Central memory CD8-positive, alpha-beta T cell (primary cell): Measurements from ENCODE around the gene PPIA.
"Not testable (repeated sequence)": the region's sequence is repeated elsewhere in the genome, so short reads cannot be mapped to it uniquely, and the experiment has no call there.

Experiments used
- ATAC-seq: fragments of 150-1000 bp; cut with Tn5 transposase; replicated peaks from 2 replicates; pipeline ENCODE4 v1.10.0; 2022; ENCODE audit warnings: mild to moderate bottlenecking, moderate FRiP score, moderate number of reproducible peaks; ENCODE audit not compliant: poor library complexity, severe bottlenecking; ENCODE audit errors: extremely low read depth
- DNase-seq, 2 donors: peaks; one replicate each; pipeline ENCODE4 v3.0.0; 2021; ENCODE audit warnings: low spot score in 2 of 2
- H3K27ac Mint-ChIP-seq: one replicate; pipeline ENCODE4 v1.8.0; 2022; ENCODE audit warnings: low read depth, mild to moderate bottlenecking, moderate library complexity, mixed read lengths
- H3K27me3 Mint-ChIP-seq: one replicate; pipeline ENCODE4 v1.8.0; 2022; ENCODE audit warnings: mixed read lengths
- H3K36me3 Mint-ChIP-seq: one replicate; pipeline ENCODE4 v1.8.0; 2022; ENCODE audit warnings: mild to moderate bottlenecking, moderate library complexity, mixed read lengths; ENCODE audit not compliant: insufficient read depth
- H3K4me1 Mint-ChIP-seq: one replicate; pipeline ENCODE4 v1.8.0; 2022; ENCODE audit warnings: mixed read lengths
- H3K4me3 Mint-ChIP-seq: one replicate; pipeline ENCODE4 v1.8.0; 2022; ENCODE audit warnings: mild to moderate bottlenecking, moderate library complexity, mixed read lengths
- H3K9me3 Mint-ChIP-seq: one replicate; pipeline ENCODE4 v1.8.0; 2022; ENCODE audit warnings: mixed read lengths

PPIA gene

GRCh38 chr7:44767134-44767911, 29.2 kb upstream of the PPIA start:
- H3K36me3 Mint-ChIP-seq = peaks cover 13% of the 10 kb centered on the region
- H3K4me1 Mint-ChIP-seq = peaks cover 48% of the 10 kb centered on the region

GRCh38 chr7:44767912-44768627, 28.4 kb upstream of the PPIA start:
- H3K4me1 Mint-ChIP-seq = peaks cover 48% of the 10 kb centered on the region
- H3K27me3 Mint-ChIP-seq = no peaks in the 10 kb centered on the region
- H3K4me3 Mint-ChIP-seq = peak overlapping the region; percentile 61
- DNase-seq (no peak), ATAC-seq (peak; percentile 55)
- H3K27ac Mint-ChIP-seq = peak overlapping the region; percentile 84
- peaks cover 11% of the 10 kb centered on the region for H3K36me3 Mint-ChIP-seq
- no peaks in the 10 kb centered on the region for H3K9me3 Mint-ChIP-seq

More at GRCh38 chr7:44767134-44767911, 29.2 kb upstream of the PPIA start:
- Mint-ChIP-seq H3K4me3 (no peak overlapping the region), H3K27me3 (no peaks in the 10 kb centered on the region), H3K27ac (peak overlapping the region; percentile 84), H3K9me3 (no peaks in the 10 kb centered on the region)
- DNase-seq (no peak), ATAC-seq (no peak)

- Mint-ChIP-seq H3K27ac (peak overlapping the region; percentile 84), H3K36me3 (peaks cover 6% of the 10 kb centered on the region), H3K4me1 (peaks cover 43% of the 10 kb centered on the region), H3K9me3 (no peaks in the 10 kb centered on the region), H3K27me3 (no peaks in the 10 kb centered on the region), H3K4me3 (peak overlapping the region; percentile 61)
- ATAC-seq = no peak
- DNase-seq = no peak
Measured at GRCh38 chr7:44768628-44769371, 27.7 kb upstream of the PPIA start.

GRCh38 chr7:44769376-44769775, 27.1 kb upstream of the PPIA start:
- Mint-ChIP-seq H3K27ac (peak overlapping the region; percentile 84), H3K36me3 (peaks cover 2% of the 10 kb centered on the region), H3K27me3 (no peaks in the 10 kb centered on the region), H3K9me3 (no peaks in the 10 kb centered on the region), H3K4me1 (peaks cover 43% of the 10 kb centered on the region), H3K4me3 (peak overlapping the region; percentile 61)
- DNase-seq (no peak), ATAC-seq (no peak)

GRCh38 chr7:44769776-44770294, 26.6 kb upstream of the PPIA start:
- peaks cover 1% of the 10 kb centered on the region for H3K36me3 Mint-ChIP-seq
- ATAC-seq (peak; percentile 76), DNase-seq (peak in 1 of 2 donors; percentile 25)
- H3K4me1 Mint-ChIP-seq = peaks cover 43% of the 10 kb centered on the region
- H3K4me3 Mint-ChIP-seq = peak overlapping the region; percentile 61
- H3K27ac Mint-ChIP-seq = peak overlapping the region; percentile 84
- H3K9me3 Mint-ChIP-seq = no peaks in the 10 kb centered on the region
- no peaks in the 10 kb centered on the region for H3K27me3 Mint-ChIP-seq

GRCh38 chr7:44771358-44771757, 25.1 kb upstream of the PPIA start:
- Mint-ChIP-seq H3K27ac (peak overlapping the region; percentile 87), H3K9me3 (no peaks in the 10 kb centered on the region), H3K27me3 (no peaks in the 10 kb centered on the region), H3K4me3 (peak overlapping the region; percentile 13), H3K4me1 (peaks cover 43% of the 10 kb centered on the region), H3K36me3 (peaks cover 1% of the 10 kb centered on the region)
- ATAC-seq (no peak), DNase-seq (no peak)

GRCh38 chr7:44772440-44772839, 24.0 kb upstream of the PPIA start:
- Mint-ChIP-seq H3K9me3 (no peaks in the 10 kb centered on the region), H3K27me3 (no peaks in the 10 kb centered on the region), H3K36me3 (peaks cover 1% of the 10 kb centered on the region), H3K4me3 (no peak overlapping the region), H3K4me1 (peaks cover 43% of the 10 kb centered on the region), H3K27ac (no peak overlapping the region)
- no peak for DNase-seq
- no peak for ATAC-seq

- no peaks in the 10 kb centered on the region for H3K27me3 Mint-ChIP-seq
Measured at GRCh38 chr7:44772867-44773266, 23.6 kb upstream of the PPIA start.

GRCh38 chr7:44774486-44774885, 22.0 kb upstream of the PPIA start:
- H3K4me3 Mint-ChIP-seq, ATAC-seq, H3K9me3 Mint-ChIP-seq, H3K27me3 Mint-ChIP-seq, H3K36me3 Mint-ChIP-seq, DNase-seq, H3K27ac Mint-ChIP-seq: not testable (repeated sequence)
- peaks cover 23% of the 10 kb centered on the region for H3K4me1 Mint-ChIP-seq

More at GRCh38 chr7:44772867-44773266, 23.6 kb upstream of the PPIA start:
- DNase-seq (no peak), ATAC-seq (no peak)
- no peaks in the 10 kb centered on the region for H3K36me3 Mint-ChIP-seq
- H3K9me3 Mint-ChIP-seq = no peaks in the 10 kb centered on the region
- H3K4me1 Mint-ChIP-seq = peaks cover 39% of the 10 kb centered on the region
- no peak overlapping the region for H3K27ac Mint-ChIP-seq
- H3K4me3 Mint-ChIP-seq = no peak overlapping the region

GRCh38 chr7:44775383-44776107, 20.9 kb upstream of the PPIA start:
- H3K27ac Mint-ChIP-seq = no peak overlapping the region
- no peaks in the 10 kb centered on the region for H3K27me3 Mint-ChIP-seq
- H3K4me3 Mint-ChIP-seq = no peak overlapping the region
- H3K4me1 Mint-ChIP-seq = peaks cover 12% of the 10 kb centered on the region
- no peak for ATAC-seq
- no peaks in the 10 kb centered on the region for H3K36me3 Mint-ChIP-seq
- no peak for DNase-seq
- H3K9me3 Mint-ChIP-seq = no peaks in the 10 kb centered on the region

- no peak for ATAC-seq
- Mint-ChIP-seq H3K4me1 (peaks cover 5% of the 10 kb centered on the region), H3K27ac (no peak overlapping the region), H3K4me3 (no peak overlapping the region), H3K9me3 (no peaks in the 10 kb centered on the region), H3K27me3 (no peaks in the 10 kb centered on the region), H3K36me3 (no peaks in the 10 kb centered on the region)
- DNase-seq = no peak
Measured at GRCh38 chr7:44776211-44776610, 20.3 kb upstream of the PPIA start.

- no peak for ATAC-seq
- DNase-seq = no peak
- H3K27me3 Mint-ChIP-seq = no peaks in the 10 kb centered on the region
- no peak overlapping the region for H3K27ac Mint-ChIP-seq
- no peak overlapping the region for H3K4me3 Mint-ChIP-seq
- peaks cover 6% of the 10 kb centered on the region for H3K9me3 Mint-ChIP-seq
- H3K4me1 Mint-ChIP-seq = no peaks in the 10 kb centered on the region
- H3K36me3 Mint-ChIP-seq = no peaks in the 10 kb centered on the region
Measured at GRCh38 chr7:44782460-44782859, 14.0 kb upstream of the PPIA start.
